SK-N-SH treated with all-trans-retinoic acid at 6 μM for 48 hours (cell line): ENCODE results near the gene CBFA2T3.

Experiments used
- ATAC-seq: fragments of 200-7000 bp; cut with Tn5 transposase; 3 replicates; pipeline ENCODE4 v1.9.1; 2020; ENCODE audit warnings: mild to moderate bottlenecking, moderate library complexity
- ARNTL ChIP-seq: fragments of 450-650 bp; formaldehyde crosslinking; IDR thresholded peaks from 2 replicates; pipeline ENCODE4 v1.5.0; 2020; ENCODE audit warnings: low read depth, mild to moderate bottlenecking, moderate library complexity, borderline replicate concordance
- BACH2 ChIP-seq: fragments of 250-450 bp; sonication (Bioruptor Pico); IDR thresholded peaks from 2 replicates; pipeline ENCODE4 v1.9.0; 2021; ENCODE audit warnings: mild to moderate bottlenecking, borderline replicate concordance
- CREB5 ChIP-seq: fragments of 250-450 bp; sonication (Bioruptor Pico); IDR thresholded peaks from 2 replicates; pipeline ENCODE4 v1.5.1; 2020; ENCODE audit warnings: low read depth, mild to moderate bottlenecking, moderate library complexity
- CSDC2 ChIP-seq: fragments of 250-450 bp; sonication (Bioruptor Pico); IDR thresholded peaks from 2 replicates; pipeline ENCODE4 v1.5.0; 2020; ENCODE audit warnings: mild to moderate bottlenecking, moderate library complexity
- ESRRG ChIP-seq: fragments of 250-450 bp; sonication (Bioruptor Pico); IDR thresholded peaks from 2 replicates; pipeline ENCODE4 v1.6.1; 2021; ENCODE audit warnings: mild to moderate bottlenecking
- GLIS3 ChIP-seq: fragments of 250-450 bp; sonication (Bioruptor Pico); IDR thresholded peaks from 2 replicates; pipeline ENCODE4 v1.5.0; 2020; ENCODE audit warnings: mild to moderate bottlenecking, moderate library complexity
- ISL1 ChIP-seq: fragments of 250-450 bp; sonication (Bioruptor Pico); IDR thresholded peaks from 2 replicates; pipeline ENCODE4 v2.1.2; 2022; ENCODE audit warnings: mild to moderate bottlenecking, moderate library complexity
- OSR1 ChIP-seq: fragments of 250-450 bp; sonication (Bioruptor Pico); IDR thresholded peaks from 2 replicates; pipeline ENCODE4 v1.8.0; 2022; ENCODE audit warnings: moderate library complexity, mild to moderate bottlenecking, inconsistent platforms
- PATZ1 ChIP-seq: fragments of 250-450 bp; sonication (Bioruptor Pico); IDR thresholded peaks from 2 replicates; pipeline ENCODE4 v1.8.0; 2020; ENCODE audit warnings: mild to moderate bottlenecking, moderate library complexity, borderline replicate concordance
- PPARA ChIP-seq: fragments of 250-450 bp; sonication (Bioruptor Pico); IDR thresholded peaks from 2 replicates; pipeline ENCODE4 v1.5.0; 2020; ENCODE audit warnings: mild to moderate bottlenecking, borderline replicate concordance
- RARB ChIP-seq: fragments of 250-450 bp; sonication (Bioruptor Pico); IDR thresholded peaks from 2 replicates; pipeline ENCODE4 v1.8.0; 2021; ENCODE audit warnings: mild to moderate bottlenecking, moderate library complexity
- SNAI2 ChIP-seq: fragments of 250-450 bp; sonication (Bioruptor Pico); IDR thresholded peaks from 2 replicates; pipeline ENCODE4 v1.5.0; 2020; ENCODE audit warnings: mild to moderate bottlenecking, moderate library complexity
- TCF4 ChIP-seq: fragments of 250-450 bp; sonication (Bioruptor Pico); IDR thresholded peaks from 2 replicates; pipeline ENCODE4 v1.8.0; 2021; ENCODE audit warnings: mild to moderate bottlenecking, moderate library complexity, borderline replicate concordance
- TSHZ2 ChIP-seq: fragments of 250-450 bp; sonication (Bioruptor Pico); IDR thresholded peaks from 2 replicates; pipeline ENCODE4 v1.5.0; 2020; ENCODE audit warnings: mild to moderate bottlenecking, moderate library complexity
- ZC3H10 ChIP-seq: fragments of 250-450 bp; sonication (Bioruptor Pico); IDR thresholded peaks from 2 replicates; pipeline ENCODE4 v1.5.1; 2021; ENCODE audit warnings: mild to moderate bottlenecking, moderate library complexity
- ZFP3 ChIP-seq: fragments of 250-450 bp; sonication (Bioruptor Pico); IDR thresholded peaks from 2 replicates; pipeline ENCODE4 v1.5.0; 2020; ENCODE audit warnings: mild to moderate bottlenecking, moderate library complexity
- ZNF565 ChIP-seq: fragments of 450-650 bp; formaldehyde crosslinking; conservative IDR thresholded peaks from 2 replicates; pipeline ENCODE4 v1.5.0; 2020; ENCODE audit warnings: low read depth, mild to moderate bottlenecking, moderate library complexity
- ZNF70 ChIP-seq: fragments of 450-650 bp; formaldehyde crosslinking; IDR thresholded peaks from 2 replicates; pipeline ENCODE4 v1.5.0; 2020; ENCODE audit warnings: mild to moderate bottlenecking, moderate library complexity
- ZNF8 ChIP-seq: fragments of 450-650 bp; formaldehyde crosslinking; IDR thresholded peaks from 2 replicates; pipeline ENCODE4 v1.5.0; 2020; ENCODE audit warnings: mild to moderate bottlenecking, moderate library complexity
- TF ChIP-seq, protein P1 (sequence below): fragments of 250-450 bp; sonication (Bioruptor Pico); IDR thresholded peaks from 2 replicates; pipeline ENCODE4 v1.8.0; 2021; ENCODE audit warnings: low read depth, mild to moderate bottlenecking, moderate library complexity, borderline replicate concordance
- TF ChIP-seq, protein P2 (sequence below): fragments of 250-450 bp; sonication (Bioruptor Pico); IDR thresholded peaks from 2 replicates; pipeline ENCODE4 v1.5.1; 2021; ENCODE audit warnings: mild to moderate bottlenecking, moderate library complexity

CBFA2T3 gene

DNA sequence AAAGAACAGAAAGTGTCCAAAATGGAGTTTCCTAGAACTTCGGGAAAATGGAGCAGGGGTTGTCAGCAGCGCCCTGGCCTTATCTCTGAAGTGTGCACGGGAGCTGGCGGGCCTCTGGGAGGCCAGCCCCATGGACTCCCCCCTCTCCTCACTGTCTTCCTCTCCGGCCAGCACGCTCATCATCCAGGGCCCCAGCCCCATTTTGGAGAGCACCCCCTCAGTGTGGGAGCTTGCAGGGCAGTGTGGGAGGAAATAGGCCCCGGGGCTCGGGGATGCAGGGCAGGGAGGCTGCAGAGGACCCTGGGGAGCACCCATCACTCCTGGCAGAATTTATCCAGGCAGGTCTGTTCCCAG is 105.7 kb downstream of the CBFA2T3 start:
- TF ChIP-seq ZC3H10 (CRISPR knock-in tag) (no peak), SNAI2 (no peak), TCF4 (CRISPR knock-in tag) (no peak), ZNF565 (CRISPR knock-in tag) (no peak), TSHZ2 (CRISPR knock-in tag) (no peak), PATZ1 (CRISPR knock-in tag) (no peak), BACH2 (CRISPR knock-in tag) (no peak), ESRRG (CRISPR knock-in tag) (no peak), RARB (CRISPR knock-in tag) (no peak), ISL1 (no peak), ARNTL (CRISPR knock-in tag) (no peak), CREB5 (no peak)
- TF ChIP-seq, protein P1, sequence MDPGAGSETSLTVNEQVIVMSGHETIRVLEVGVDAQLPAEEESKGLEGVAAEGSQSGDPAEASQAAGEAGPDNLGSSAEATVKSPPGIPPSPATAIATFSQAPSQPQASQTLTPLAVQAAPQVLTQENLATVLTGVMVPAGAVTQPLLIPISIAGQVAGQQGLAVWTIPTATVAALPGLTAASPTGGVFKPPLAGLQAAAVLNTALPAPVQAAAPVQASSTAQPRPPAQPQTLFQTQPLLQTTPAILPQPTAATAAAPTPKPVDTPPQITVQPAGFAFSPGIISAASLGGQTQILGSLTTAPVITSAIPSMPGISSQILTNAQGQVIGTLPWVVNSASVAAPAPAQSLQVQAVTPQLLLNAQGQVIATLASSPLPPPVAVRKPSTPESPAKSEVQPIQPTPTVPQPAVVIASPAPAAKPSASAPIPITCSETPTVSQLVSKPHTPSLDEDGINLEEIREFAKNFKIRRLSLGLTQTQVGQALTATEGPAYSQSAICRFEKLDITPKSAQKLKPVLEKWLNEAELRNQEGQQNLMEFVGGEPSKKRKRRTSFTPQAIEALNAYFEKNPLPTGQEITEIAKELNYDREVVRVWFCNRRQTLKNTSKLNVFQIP: no peak
- TF ChIP-seq, all 23 proteins: peak for 0
- ATAC-seq: peak; percentile 32

DNA sequence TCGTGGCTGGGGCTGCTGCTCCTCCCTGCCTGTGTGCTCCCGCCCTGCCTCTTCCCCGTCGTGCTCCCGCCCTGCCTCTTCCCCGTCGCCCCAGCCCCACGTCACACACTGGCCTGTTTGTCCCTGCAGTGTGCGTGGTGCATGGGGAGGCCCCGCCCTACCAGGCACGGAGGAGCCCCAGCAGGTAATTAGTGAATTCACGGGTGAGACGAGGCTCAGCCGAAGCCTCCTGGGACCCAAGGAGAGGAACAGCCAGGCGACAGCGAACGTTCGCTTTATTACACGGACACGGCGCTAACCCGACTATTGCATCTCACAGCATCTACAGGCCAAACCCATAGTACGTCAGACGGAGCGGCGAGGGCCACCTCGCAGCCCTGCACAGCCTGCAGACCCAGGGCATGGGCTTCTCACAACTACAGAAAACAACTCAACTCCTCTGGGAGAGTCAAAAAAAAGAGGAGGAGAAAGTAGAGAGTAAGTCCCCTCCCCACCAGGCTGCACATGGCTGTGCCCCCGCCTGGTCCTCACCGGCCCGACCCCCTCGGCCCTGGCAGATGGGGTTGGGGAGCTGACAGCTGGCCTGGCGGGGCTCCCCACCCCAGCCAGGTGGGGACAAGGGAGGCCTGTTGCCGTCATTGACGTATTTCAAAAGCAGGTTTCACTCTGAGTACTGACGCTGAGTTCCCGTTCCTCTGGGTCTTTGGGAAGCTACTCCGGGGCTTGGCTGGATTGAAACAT is 106.2 kb downstream of the CBFA2T3 start:
- ATAC-seq: peak; percentile 47
- TF ChIP-seq, protein P2, sequence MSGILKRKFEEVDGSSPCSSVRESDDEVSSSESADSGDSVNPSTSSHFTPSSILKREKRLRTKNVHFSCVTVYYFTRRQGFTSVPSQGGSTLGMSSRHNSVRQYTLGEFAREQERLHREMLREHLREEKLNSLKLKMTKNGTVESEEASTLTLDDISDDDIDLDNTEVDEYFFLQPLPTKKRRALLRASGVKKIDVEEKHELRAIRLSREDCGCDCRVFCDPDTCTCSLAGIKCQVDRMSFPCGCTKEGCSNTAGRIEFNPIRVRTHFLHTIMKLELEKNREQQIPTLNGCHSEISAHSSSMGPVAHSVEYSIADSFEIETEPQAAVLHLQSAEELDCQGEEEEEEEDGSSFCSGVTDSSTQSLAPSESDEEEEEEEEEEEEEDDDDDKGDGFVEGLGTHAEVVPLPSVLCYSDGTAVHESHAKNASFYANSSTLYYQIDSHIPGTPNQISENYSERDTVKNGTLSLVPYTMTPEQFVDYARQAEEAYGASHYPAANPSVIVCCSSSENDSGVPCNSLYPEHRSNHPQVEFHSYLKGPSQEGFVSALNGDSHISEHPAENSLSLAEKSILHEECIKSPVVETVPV (CRISPR knock-in tag): no peak
- TF ChIP-seq ZNF70 (CRISPR knock-in tag) (no peak), SNAI2 (no peak), CREB5 (no peak), ZFP3 (no peak), PATZ1 (CRISPR knock-in tag) (no peak), OSR1 (CRISPR knock-in tag) (no peak), ZNF8 (CRISPR knock-in tag) (no peak), ZNF565 (CRISPR knock-in tag) (no peak), TCF4 (CRISPR knock-in tag) (no peak), ISL1 (no peak), BACH2 (CRISPR knock-in tag) (no peak), CSDC2 (no peak), ZC3H10 (CRISPR knock-in tag) (no peak), GLIS3 (CRISPR knock-in tag) (no peak), TSHZ2 (CRISPR knock-in tag) (no peak), PPARA (CRISPR knock-in tag) (no peak)
- TF ChIP-seq, protein P1: no peak
